ENCODE results near the gene LACTB.

Gene LACTB

DNA sequence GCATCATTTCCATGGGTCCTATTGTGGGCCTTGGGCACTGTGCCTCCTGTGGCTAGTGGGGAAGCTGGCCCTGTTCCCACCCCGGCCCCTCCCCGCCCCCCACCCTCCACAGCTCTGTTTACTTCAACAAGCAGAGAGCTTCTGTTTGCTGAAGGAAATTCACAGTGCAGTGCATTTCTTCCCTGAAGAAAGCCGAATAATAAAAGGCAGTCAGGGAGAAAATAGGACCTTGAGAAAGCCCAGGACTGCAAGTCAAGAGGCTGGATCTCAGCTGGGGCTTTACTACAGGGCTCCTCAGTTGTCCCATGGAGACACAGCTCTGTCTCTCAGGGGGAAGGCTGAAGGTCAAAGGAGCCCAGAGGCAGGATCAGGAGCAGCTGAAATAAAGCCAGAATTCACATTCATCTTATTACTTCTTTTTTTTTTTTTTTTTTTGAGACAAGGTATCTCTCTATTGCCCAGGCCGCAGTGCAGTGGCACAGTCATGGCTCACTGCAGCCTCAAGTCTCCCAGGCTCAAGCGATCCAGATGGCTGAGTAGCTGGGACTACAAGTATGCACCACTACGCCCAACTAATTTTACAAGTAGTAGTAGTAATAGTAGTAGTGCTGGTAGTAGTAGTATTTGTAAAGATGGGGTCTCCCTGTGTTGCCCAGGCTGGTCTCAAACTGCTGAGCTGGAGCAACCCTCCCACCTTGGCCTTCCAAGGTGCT is 33.0 kb upstream of the LACTB start:
- no peak for DNase-seq (ENCODE audit: extremely low spot score)
- ChIA-PET CTCF (interaction anchor here (11.8 kb wide), 1 partner anchor 42 kb away, joined by 164 read pairs; no protein-coding TSS in a partner anchor), POLR2A (interaction anchor here (0.5 kb wide), 1 partner anchor 51 kb away, joined by 3 read pairs; no protein-coding TSS in a partner anchor)
- TF ChIP-seq CTCF (IDR thresholded peaks at IDR 0.05; ENCODE audit: control extremely low read depth, extremely low read depth, low read depth, missing control alignments), result no peak

DNA sequence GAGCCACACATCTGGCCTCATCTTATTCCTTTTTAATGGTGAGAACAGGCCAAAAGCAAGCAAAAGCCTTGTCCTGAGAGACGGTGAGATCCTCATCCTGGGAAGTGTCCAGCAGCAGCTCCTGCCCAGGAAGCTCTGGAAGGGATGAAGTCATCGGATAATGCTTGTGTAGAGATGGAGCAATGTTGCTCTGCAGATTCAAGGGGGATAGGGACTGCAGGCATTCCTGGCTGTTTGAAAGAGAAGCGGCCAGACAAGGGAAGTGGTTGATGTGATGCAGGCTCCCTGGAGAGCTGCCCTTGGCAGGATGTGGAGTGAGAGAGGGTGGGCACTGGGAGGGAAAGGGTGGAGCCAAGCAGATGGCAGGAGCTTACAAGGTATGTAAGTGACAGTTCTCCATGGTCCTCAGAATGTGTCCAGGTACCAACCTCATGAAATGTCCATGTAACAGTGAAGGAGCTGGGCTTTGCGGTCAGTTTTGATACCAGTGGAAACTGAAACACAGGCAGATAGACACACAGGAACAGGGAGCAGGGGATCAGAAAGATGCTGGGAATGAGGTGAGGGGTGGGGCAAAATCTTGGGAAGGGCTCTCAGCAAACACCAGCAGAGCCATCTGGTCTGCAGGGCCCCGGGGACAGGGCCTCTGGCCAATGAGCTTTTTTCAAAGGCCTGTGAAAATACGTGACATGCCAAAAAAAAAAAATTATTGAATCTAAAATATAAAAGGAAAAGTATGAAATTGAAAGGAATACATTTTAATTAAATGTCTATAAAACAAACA is 32.2 kb upstream of the LACTB start:
- no peak for DNase-seq (ENCODE audit: extremely low spot score)
- no peak for TF ChIP-seq CTCF (IDR thresholded peaks at IDR 0.05; ENCODE audit: control extremely low read depth, extremely low read depth, low read depth, missing control alignments)
- POLR2A ChIA-PET, result no interaction called here
- CTCF ChIA-PET, result interaction anchor here (0.9 to 11.8 kb wide), 2 partner anchors 22 to 42 kb away, joined by 3 to 164 read pairs; no protein-coding TSS in a partner anchor

- ChIA-PET POLR2A (no interaction called here), CTCF (interaction anchor here (0.9 to 11.8 kb wide), 3 partner anchors 21 to 43 kb away, joined by 3 to 164 read pairs (median 4); no protein-coding TSS in a partner anchor)
- DNase-seq (ENCODE audit: extremely low spot score), result no peak
- TF ChIP-seq CTCF (IDR thresholded peaks at IDR 0.05; ENCODE audit: control extremely low read depth, extremely low read depth, low read depth, missing control alignments), result no peak
Measured at GRCh38 chr15:63090472-63090871, 31.2 kb upstream of the LACTB start.

DNA sequence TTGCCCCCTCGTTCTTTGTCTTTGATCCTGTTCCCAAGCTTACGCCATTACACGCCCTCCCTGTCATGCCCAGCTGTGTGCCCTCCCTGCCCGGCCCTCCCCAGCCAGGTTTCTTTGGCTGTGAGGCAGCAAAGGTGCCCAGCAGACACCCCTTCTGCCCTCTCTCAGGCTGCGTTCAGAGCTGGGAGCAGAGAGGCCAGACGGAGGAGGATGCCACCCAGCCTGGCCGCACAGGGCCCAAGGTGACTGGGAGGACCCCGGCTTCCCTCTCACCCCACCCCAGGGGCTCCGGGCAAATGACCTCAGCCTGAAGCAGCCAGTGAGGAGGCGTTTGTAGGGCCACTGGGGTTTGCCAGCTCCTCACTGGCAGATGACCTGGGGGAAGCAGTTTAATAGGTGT is 30.8 kb upstream of the LACTB start:
- no peak for DNase-seq (ENCODE audit: extremely low spot score)
- ChIA-PET POLR2A (no interaction called here), CTCF (interaction anchor here (1.1 to 11.8 kb wide), 2 partner anchors 42 to 44 kb away, joined by 4 to 164 read pairs; no protein-coding TSS in a partner anchor)
- no peak for TF ChIP-seq CTCF (IDR thresholded peaks at IDR 0.05; ENCODE audit: control extremely low read depth, extremely low read depth, low read depth, missing control alignments)

GRCh38 chr15:63091679-63092446 is 29.8 kb upstream of the LACTB start:
- POLR2A ChIA-PET, result no interaction called here
- no peak for DNase-seq (ENCODE audit: extremely low spot score)
- no peak for TF ChIP-seq CTCF (IDR thresholded peaks at IDR 0.05; ENCODE audit: control extremely low read depth, extremely low read depth, low read depth, missing control alignments)
- CTCF ChIA-PET, result interaction anchor here (11.8 kb wide), 1 partner anchor 45 kb away, joined by 164 read pairs; no protein-coding TSS in a partner anchor
